NCI-H524 treated with DMSO at 0.1 percent for 48 hours (cell line): ENCODE measurements around the gene KCTD13.
"Not testable (repeated sequence)": the region's sequence is repeated elsewhere in the genome, so short reads cannot be mapped to it uniquely, and the experiment has no call there.

Source experiments
- DNase-seq: peaks from one replicate; lab custom pipeline; 2025; lab: John Stamatoyannopoulos, UW

KCTD13 gene

GRCh38 chr16:29943846-29944799 lies 18.1 kb upstream of the KCTD13 start:
- peak; percentile 22 for DNase-seq

- no peak for DNase-seq
These were observed 14.6 kb upstream of the KCTD13 start for GRCh38 chr16:29940656-29941055.

GRCh38 chr16:29931750-29932149 lies 5.7 kb upstream of the KCTD13 start:
- DNase-seq, result not testable (repeated sequence)

- no peak for DNase-seq
These were observed 1.3 kb upstream of the KCTD13 start for GRCh38 chr16:29927070-29927905.

- DNase-seq, result no peak
These were observed 656 bp upstream of the KCTD13 start for GRCh38 chr16:29926711-29927052.

GRCh38 chr16:29925105-29925756 lies 795 bp downstream of the KCTD13 start:
- no peak for DNase-seq

GRCh38 chr16:29922986-29923501 lies 3.0 kb downstream of the KCTD13 start:
- no peak for DNase-seq

GRCh38 chr16:29922326-29922725 lies 3.7 kb downstream of the KCTD13 start:
- no peak for DNase-seq

GRCh38 chr16:29921034-29921385 lies 5.0 kb downstream of the KCTD13 start:
- DNase-seq, result no peak

- DNase-seq, result no peak
These were observed 5.6 kb downstream of the KCTD13 start for GRCh38 chr16:29920288-29921033.

- no peak for DNase-seq
These were observed 9.0 kb downstream of the KCTD13 start for GRCh38 chr16:29916979-29917378.

- DNase-seq, result no peak
These were observed 10.3 kb downstream of the KCTD13 start for GRCh38 chr16:29915590-29916247.

- DNase-seq, result no peak
These were observed 12.5 kb downstream of the KCTD13 start for GRCh38 chr16:29913514-29913913.

GRCh38 chr16:29912087-29912486 lies 13.9 kb downstream of the KCTD13 start:
- DNase-seq, result no peak

GRCh38 chr16:29911676-29912010 lies 14.4 kb downstream of the KCTD13 start:
- DNase-seq, result no peak

- no peak for DNase-seq
These were observed 15.0 kb downstream of the KCTD13 start for GRCh38 chr16:29910819-29911675.

- not testable (repeated sequence) for DNase-seq
These were observed 16.2 kb downstream of the KCTD13 start for GRCh38 chr16:29909851-29910250.

- DNase-seq, result no peak
These were observed 16.6 kb downstream of the KCTD13 start for GRCh38 chr16:29909391-29909790.

GRCh38 chr16:29908719-29909220 lies 17.3 kb downstream of the KCTD13 start:
- no peak for DNase-seq

- DNase-seq, result no peak
These were observed 18.1 kb downstream of the KCTD13 start for GRCh38 chr16:29907973-29908372.
